ENCODE data around the gene DTL. TPM values are rescaled to one million over a fixed set of nuclear protein-coding genes. Genes with fewer than 3 reads are reported as not detected.

Gene DTL
- total RNA-seq, 2 experiments from 2014 or later = 101 to 104 TPM

- H3K36me3 Mint-ChIP-seq = no peaks in the 10 kb centered on the region
- no peaks in the 10 kb centered on the region for H3K27me3 Mint-ChIP-seq
- H3K27ac Mint-ChIP-seq = no peak overlapping the region
- no peaks in the 10 kb centered on the region for H3K9me3 Mint-ChIP-seq
- no peak for DNase-seq
- H3K4me1 Mint-ChIP-seq = no peaks in the 10 kb centered on the region
- no peak overlapping the region for H3K4me3 Mint-ChIP-seq
These were observed 117.3 kb downstream of the DTL start for GRCh38 chr1:212152869-212153268.

GRCh38 chr1:212153635-212154034 is 118.1 kb downstream of the DTL start:
- Mint-ChIP-seq H3K27me3 (no peaks in the 10 kb centered on the region), H3K27ac (no peak overlapping the region)

More at GRCh38 chr1:212153635-212154034, 118.1 kb downstream of the DTL start:
- Mint-ChIP-seq H3K36me3 (no peaks in the 10 kb centered on the region), H3K4me1 (no peaks in the 10 kb centered on the region), H3K9me3 (no peaks in the 10 kb centered on the region), H3K4me3 (no peak overlapping the region)
- no peak for DNase-seq

Other genes with a start within 250 kb of the DTL start
- 10 to 100 TPM; 18.1 to 22.1 TPM for gene LPGAT1, start 205.0 kb upstream of the DTL start, total RNA-seq
- gene INTS7, start 191 bp upstream of the DTL start, total RNA-seq = 10 to 100 TPM; 27.6 to 29.4 TPM
- gene PPP2R5A, start 249.7 kb downstream of the DTL start, total RNA-seq = 10 to 100 TPM; 32.9 to 34.3 TPM

Data from activated naive CD8-positive, alpha-beta T cell treated with anti-CD3 and anti-CD28 coated beads for 36 hours (primary cell).